Endothelial cell (in vitro differentiated cells): Measurements from ENCODE around the gene PFDN1. TPM values are rescaled to one million over a fixed set of nuclear protein-coding genes. Genes with fewer than 3 reads are reported as not detected.
A peak's percentile ranks its signal among the peaks of the same experiment; 100 is the strongest.

ENCODE experiments used
- DNase-seq: peaks from one replicate; pipeline ENCODE4 v3.0.0; 2021; ENCODE audit warnings: low spot score
- H3K27ac Mint-ChIP-seq: one replicate; pipeline ENCODE4 v1.8.0; 2021; ENCODE audit warnings: mixed read lengths, inconsistent platforms; ENCODE audit not compliant: unreplicated experiment
- H3K27me3 Mint-ChIP-seq: one replicate; pipeline ENCODE4 v1.8.0; 2021; ENCODE audit warnings: mild to moderate bottlenecking, moderate library complexity, mixed read lengths, inconsistent platforms; ENCODE audit not compliant: unreplicated experiment
- H3K36me3 Mint-ChIP-seq: one replicate; pipeline ENCODE4 v1.8.0; 2021; ENCODE audit warnings: mild to moderate bottlenecking, low read depth, mixed read lengths, inconsistent platforms; ENCODE audit not compliant: unreplicated experiment
- H3K4me1 Mint-ChIP-seq: one replicate; pipeline ENCODE4 v1.8.0; 2021; ENCODE audit warnings: mild to moderate bottlenecking, mixed read lengths, inconsistent platforms; ENCODE audit not compliant: unreplicated experiment
- H3K4me3 Mint-ChIP-seq: one replicate; pipeline ENCODE4 v1.8.0; 2021; ENCODE audit warnings: mild to moderate bottlenecking, mixed read lengths, inconsistent platforms; ENCODE audit not compliant: unreplicated experiment
- H3K9me3 Mint-ChIP-seq: one replicate; pipeline ENCODE4 v1.8.0; 2021; ENCODE audit warnings: mixed read lengths, inconsistent platforms; ENCODE audit not compliant: unreplicated experiment
- total RNA-seq: library from RNA; stranded (reverse); fragmentation: NEBNext Ultra II Directional; extraction: Animal tissue kit (Norgen Biotek cat#: 25700); gene quantifications from one replicate; pipeline ENCODE4 v1.2.1, GENCODE V29; 2021; ENCODE audit not compliant: unreplicated experiment
- TF ChIP-seq, protein P1 (sequence below): fragments of 200-600 bp; sonication (generic); IDR thresholded peaks from one replicate; pipeline ENCODE4 v1.5.0; 2021; ENCODE audit warnings: antibody characterized with exemption; ENCODE audit not compliant: unreplicated experiment

The PFDN1 gene
- total RNA-seq, 1 donor from 2014 or later: 86.2 TPM

DNA sequence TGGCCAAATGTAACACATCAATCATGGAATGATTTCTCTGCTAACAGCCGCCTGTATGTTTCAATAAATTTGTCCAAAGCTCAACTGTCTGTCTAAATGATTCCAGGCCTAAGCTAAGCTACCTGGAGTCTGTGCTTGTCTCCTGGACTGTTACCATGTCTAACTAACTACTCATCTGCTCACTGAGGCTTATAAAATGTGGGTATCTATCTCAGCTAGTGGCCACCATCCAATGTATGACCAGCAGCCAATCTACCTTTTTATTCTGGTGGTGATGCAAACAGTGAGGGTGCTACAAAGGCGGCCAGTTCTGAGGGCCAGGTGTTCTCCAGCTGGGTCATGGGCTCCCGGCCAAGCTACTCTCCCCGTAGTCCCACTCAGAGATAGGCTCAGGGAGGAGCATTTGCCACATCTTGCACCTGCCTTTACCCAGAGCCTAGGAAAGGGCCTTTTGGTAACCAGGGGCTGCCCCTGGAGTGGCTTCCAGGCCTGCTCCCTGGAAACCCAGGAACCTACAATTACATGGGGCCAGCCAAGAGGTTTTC lies 59.1 kb downstream of the PFDN1 start:
- Mint-ChIP-seq H3K36me3 (peaks cover 14% of the 10 kb centered on the region), H3K9me3 (no peaks in the 10 kb centered on the region), H3K4me3 (no peak overlapping the region), H3K27me3 (peaks cover 8% of the 10 kb centered on the region), H3K4me1 (peaks cover 38% of the 10 kb centered on the region), H3K27ac (no peak overlapping the region)
- no peak for DNase-seq
- TF ChIP-seq, protein P1, sequence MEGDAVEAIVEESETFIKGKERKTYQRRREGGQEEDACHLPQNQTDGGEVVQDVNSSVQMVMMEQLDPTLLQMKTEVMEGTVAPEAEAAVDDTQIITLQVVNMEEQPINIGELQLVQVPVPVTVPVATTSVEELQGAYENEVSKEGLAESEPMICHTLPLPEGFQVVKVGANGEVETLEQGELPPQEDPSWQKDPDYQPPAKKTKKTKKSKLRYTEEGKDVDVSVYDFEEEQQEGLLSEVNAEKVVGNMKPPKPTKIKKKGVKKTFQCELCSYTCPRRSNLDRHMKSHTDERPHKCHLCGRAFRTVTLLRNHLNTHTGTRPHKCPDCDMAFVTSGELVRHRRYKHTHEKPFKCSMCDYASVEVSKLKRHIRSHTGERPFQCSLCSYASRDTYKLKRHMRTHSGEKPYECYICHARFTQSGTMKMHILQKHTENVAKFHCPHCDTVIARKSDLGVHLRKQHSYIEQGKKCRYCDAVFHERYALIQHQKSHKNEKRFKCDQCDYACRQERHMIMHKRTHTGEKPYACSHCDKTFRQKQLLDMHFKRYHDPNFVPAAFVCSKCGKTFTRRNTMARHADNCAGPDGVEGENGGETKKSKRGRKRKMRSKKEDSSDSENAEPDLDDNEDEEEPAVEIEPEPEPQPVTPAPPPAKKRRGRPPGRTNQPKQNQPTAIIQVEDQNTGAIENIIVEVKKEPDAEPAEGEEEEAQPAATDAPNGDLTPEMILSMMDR: no peak

DNA sequence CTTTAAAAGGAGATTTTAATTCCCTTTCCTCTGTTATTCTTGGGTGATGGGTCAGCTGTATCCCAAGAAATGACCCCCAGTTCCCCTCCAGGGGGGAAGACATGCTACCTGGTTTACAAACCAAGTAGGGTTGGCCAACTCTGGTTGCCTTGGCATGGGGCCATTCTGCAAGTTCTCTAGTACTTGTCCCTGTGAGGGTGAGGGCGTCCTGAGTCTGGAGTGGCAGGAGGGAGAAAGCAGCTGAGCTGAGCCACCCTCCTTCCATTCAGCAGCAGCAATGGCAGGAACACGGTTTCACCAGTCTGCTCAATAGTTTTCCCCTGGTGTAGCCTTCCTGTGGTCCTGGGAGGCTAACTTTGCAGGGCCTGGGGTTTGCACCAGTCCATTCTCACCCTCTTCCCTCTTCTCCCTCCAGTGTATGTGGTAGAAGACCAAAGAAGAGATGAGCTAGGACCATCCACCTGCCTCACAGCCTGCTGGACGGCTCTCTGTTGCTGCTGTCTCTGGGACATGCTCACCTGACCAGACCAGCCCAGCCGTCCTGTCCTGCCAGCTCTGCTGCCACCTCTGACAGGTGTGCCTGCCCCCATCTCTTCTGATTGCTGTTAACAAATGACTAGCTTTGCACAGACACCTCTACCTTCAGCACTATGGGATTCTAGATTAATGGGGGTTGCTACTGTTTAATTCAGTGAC lies 59.9 kb downstream of the PFDN1 start:
- H3K27me3 Mint-ChIP-seq: peaks cover 8% of the 10 kb centered on the region
- no peak overlapping the region for H3K27ac Mint-ChIP-seq
- DNase-seq: no peak
- peaks cover 38% of the 10 kb centered on the region for H3K4me1 Mint-ChIP-seq
- no peak overlapping the region for H3K4me3 Mint-ChIP-seq
- H3K9me3 Mint-ChIP-seq: no peaks in the 10 kb centered on the region
- H3K36me3 Mint-ChIP-seq: peaks cover 14% of the 10 kb centered on the region
- TF ChIP-seq, protein P1: no peak

DNA sequence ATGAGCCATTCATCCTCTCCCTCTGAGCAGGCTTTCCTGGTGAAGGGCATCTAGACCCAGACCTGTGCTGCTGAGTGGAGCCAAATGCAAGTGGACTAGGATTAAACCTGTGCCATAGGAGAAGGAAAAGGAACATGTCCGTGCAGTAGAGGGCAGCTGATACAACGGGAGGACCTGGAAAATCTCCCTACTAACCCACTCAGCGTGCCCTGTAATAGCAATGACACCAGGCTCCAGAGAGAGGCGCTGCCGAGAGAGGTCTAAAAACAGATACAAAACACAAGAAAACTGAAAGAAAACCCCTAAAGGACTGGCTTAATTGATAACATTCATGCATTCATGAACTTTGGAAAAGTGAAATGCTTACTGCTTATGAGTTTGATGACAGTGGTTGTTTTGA lies 60.8 kb downstream of the PFDN1 start:
- H3K9me3 Mint-ChIP-seq: no peaks in the 10 kb centered on the region
- peaks cover 14% of the 10 kb centered on the region for H3K36me3 Mint-ChIP-seq
- DNase-seq: no peak
- TF ChIP-seq, protein P1: no peak
- peak overlapping the region; percentile 70 for H3K27ac Mint-ChIP-seq
- peaks cover 35% of the 10 kb centered on the region for H3K4me1 Mint-ChIP-seq
- H3K27me3 Mint-ChIP-seq: peaks cover 7% of the 10 kb centered on the region
- H3K4me3 Mint-ChIP-seq: no peak overlapping the region

DNA sequence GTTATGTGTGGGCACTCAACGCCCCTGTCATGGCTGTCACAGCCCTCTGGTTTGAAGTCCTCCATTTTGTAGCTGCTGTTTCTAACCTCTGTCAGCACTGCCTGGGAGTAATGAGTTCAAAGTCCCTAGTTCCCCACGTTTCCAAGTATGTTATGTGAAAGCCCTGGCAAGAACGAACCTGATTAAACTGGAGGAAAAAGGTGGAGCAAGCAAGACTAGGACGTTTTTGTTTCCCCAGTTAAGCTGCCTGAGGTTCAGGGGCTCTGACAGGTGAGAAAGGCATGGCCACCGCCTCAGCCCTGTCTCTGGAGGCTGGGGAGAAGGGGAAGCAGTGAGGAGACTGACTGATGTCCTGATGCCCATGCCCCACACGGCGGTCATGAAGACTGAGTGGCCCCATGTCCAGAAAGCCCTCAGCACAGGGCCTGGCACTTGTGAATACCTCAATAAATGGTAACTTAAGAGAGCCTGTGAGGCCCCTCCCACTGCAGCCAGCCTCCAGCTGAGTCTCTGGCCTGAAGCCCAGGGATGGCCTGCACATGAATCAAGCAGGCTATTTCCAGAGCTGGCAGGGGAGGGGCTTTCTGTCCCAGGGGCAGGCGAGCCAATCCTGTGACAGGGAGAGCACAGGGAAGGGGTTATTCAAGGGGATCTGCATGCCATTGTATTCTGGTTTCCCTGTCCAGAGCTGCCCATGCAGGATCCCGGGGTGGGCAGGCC lies 61.8 kb downstream of the PFDN1 start:
- Mint-ChIP-seq H3K9me3 (no peaks in the 10 kb centered on the region), H3K4me1 (peaks cover 25% of the 10 kb centered on the region), H3K27me3 (peaks cover 7% of the 10 kb centered on the region), H3K27ac (no peak overlapping the region), H3K36me3 (peaks cover 14% of the 10 kb centered on the region), H3K4me3 (no peak overlapping the region)
- DNase-seq: peak; percentile 49
- TF ChIP-seq, protein P1: no peak
